Measurements from ENCODE around the gene AGBL4.

DNA sequence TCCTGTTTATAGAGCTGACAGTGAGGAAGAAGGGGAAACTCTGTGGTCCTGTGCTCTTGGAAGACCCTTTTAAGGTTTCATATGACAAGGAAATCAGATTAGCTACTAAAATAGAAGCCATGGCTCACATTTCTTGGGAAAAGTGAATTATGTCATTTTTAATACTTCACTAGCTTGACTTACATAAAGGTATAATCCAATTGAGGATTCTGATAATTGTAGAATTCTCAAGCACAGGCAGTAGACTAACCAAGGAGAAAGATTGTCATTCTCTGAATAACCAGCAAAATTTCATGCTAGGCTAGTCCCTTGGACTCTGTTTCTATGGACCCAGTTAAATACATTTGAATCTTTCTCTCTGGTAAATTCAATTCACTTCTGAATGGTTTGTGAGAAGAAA is 634.1 kb downstream of the AGBL4 start:
- no peak for TF ChIP-seq POLR2A (IDR thresholded peaks at IDR 0.05; ENCODE audit: low read depth, low read length)
- TF ChIP-seq TAF1 (IDR thresholded peaks at IDR 0.05; ENCODE audit: low read depth, low read length), result no peak
- no peak for TF ChIP-seq POLR2AphosphoS5 (IDR thresholded peaks at IDR 0.05; ENCODE audit: low read depth, low read length)
- no peak for TF ChIP-seq SPI1 (IDR thresholded peaks at IDR 0.05; ENCODE audit: low read depth, low read length)
- no peak for TF ChIP-seq POU2F2 (IDR thresholded peaks at IDR 0.05; ENCODE audit: low read depth, low read length)
- TF ChIP-seq PAX5 (IDR thresholded peaks at IDR 0.05; ENCODE audit: insufficient read depth, low read length, severe bottlenecking), result no peak
